Adrenal gland (tissue), 12 donors: ENCODE measurements around the gene USP17L18. TPM values are rescaled to one million over a fixed set of nuclear protein-coding genes. Genes with fewer than 3 reads are reported as not detected.
"Not testable (repeated sequence)": the region's sequence is repeated elsewhere in the genome, so short reads cannot be mapped to it uniquely, and the experiment has no call there.

ENCODE experiments used
- DNase-seq, 7 donors: peaks; one replicate each; pipeline ENCODE4 v3.0.0-alpha.2; 2019 to 2020
- H3K27ac ChIP-seq, 5 donors: fragments of 200-600 bp; sonication (generic) in 4 of 5; 1 replicate in 3 of 5; 2 replicates in 2 of 5; pipeline versions ENCODE4 v1.5.1 to v1.8.0; 2016 to 2020; ENCODE audit warnings: mild to moderate bottlenecking in 1 of 5
- H3K27me3 ChIP-seq: fragments of 200-600 bp; 2 replicates; pipeline ENCODE4 v1.8.0; 2021
- H3K36me3 ChIP-seq, 2 donors: fragments of 200-600 bp; replicated peaks in 1 of 2; 1 replicate in 1 of 2; 2 replicates in 1 of 2; pipeline versions ENCODE4 v1.5.1 to v1.8.0; 2018 to 2022
- H3K4me1 ChIP-seq, 2 donors: fragments of 200-600 bp; replicated peaks in 1 of 2; 1 replicate in 1 of 2; 2 replicates in 1 of 2; pipeline versions ENCODE4 v1.5.1 to v1.8.0; 2018 to 2021
- H3K4me3 ChIP-seq, 4 donors: fragments of 200-600 bp; sonication (generic) in 3 of 4; one replicate each; pipeline ENCODE4 v1.5.1; 2016 to 2018
- H3K9me3 ChIP-seq, 3 donors: fragments of 200-600 bp; sonication (generic) in 1 of 3; replicated peaks in 1 of 3; 1 replicate in 2 of 3; 2 replicates in 1 of 3; pipeline versions ENCODE4 v1.5.1 to v1.8.0; 2016 to 2021
- WGBS, 4 donors: extraction: QIAGEN DNeasy Blood & Tissue Kit in 2 of 4; methylation state at CpG; one replicate each; pipeline versions ENCODE4 v1.1.5 to v1.1.7; 2013 to 2017; 5-methylcytosine and 5-hydroxymethylcytosine counted together
- intact Hi-C, 2 donors: fragments of 100-400 bp; cut with DNase I; formaldehyde crosslinking; loops; one replicate each; pipeline versions ENCODE4 v1.14.1 to v1.15.0; 2022 to 2023
- polyA plus RNA-seq, 3 donors: library from polyadenylated mRNA; stranded (reverse); fragments of 200-250 nt in 2 of 3; fragments of 350-450 nt in 1 of 3; fragmentation: Illumina TruSeq in 1 of 3; extraction: RNeasy Lipid Tissue Mini Kit (QIAGEN cat#74804) in 1 of 3; gene quantifications; one replicate each; pipeline ENCODE4 v1.2.3, GENCODE V29; 2013 to 2014
- total RNA-seq, 9 donors: library from RNA; depleted of rRNA in 4 of 9; stranded (reverse); fragments of >200 nt in 4 of 9; fragments of 120-200 nt in 1 of 9; fragmentation: NEBNext Ultra II Directional in 1 of 9; extraction: Animal tissue kit (Norgen Biotek cat#: 25700) in 1 of 9; gene quantifications; one replicate each; pipeline versions ENCODE4 v1.1.0 to v1.2.4, GENCODE V29; 2013 to 2023
- donor health status: healthy with polysubstance abuse.
- donor health status: Bipolar disorder and iron deficiency.
- donor health status: DM: yes; HTN: yes; CAD: no.
- donor health status: DM: no; HTN: no; CAD: no.
- donor health status: DM: no; HTN: no; CAD: no.
- donor health status: DM: yes; HTN: yes; CAD: no.

Gene USP17L18
- total and polyA plus RNA-seq, 12 donors: not detected

DNA sequence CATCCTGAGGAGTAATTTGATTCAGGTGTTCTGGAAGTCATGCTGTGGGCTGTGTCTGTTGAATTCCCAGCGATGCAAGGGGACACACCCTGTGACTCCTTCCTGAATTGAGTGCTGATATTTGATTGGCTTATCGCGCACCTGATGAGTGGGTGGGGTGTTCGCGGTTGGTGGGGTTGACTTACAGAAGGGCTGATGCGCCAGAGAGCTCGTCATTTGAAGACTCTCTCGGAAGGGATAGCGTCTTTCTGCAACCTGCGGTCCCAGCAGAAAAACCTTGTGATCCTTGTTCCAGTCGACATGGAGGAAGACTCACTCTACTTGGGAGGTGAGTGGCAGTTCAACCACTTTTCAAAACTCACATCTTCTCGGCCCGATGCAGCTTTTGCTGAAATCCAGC, 4.6 kb downstream of the USP17L18 start, which contains the start of gene USP17L19:
Gene USP17L19, plus strand, starts transcription at position 301 of the 400 bp plus-strand sequence. Its CDS starts 0 bp downstream, at position 301.
- DNase-seq, H3K27ac ChIP-seq, H3K4me3 ChIP-seq, H3K27me3 ChIP-seq, H3K36me3 ChIP-seq, intact Hi-C loops, H3K9me3 ChIP-seq, H3K4me1 ChIP-seq: not testable (repeated sequence)
- WGBS, 4 donors: no CpG with 5 or more reads among the region's 13 CpGs

DNA sequence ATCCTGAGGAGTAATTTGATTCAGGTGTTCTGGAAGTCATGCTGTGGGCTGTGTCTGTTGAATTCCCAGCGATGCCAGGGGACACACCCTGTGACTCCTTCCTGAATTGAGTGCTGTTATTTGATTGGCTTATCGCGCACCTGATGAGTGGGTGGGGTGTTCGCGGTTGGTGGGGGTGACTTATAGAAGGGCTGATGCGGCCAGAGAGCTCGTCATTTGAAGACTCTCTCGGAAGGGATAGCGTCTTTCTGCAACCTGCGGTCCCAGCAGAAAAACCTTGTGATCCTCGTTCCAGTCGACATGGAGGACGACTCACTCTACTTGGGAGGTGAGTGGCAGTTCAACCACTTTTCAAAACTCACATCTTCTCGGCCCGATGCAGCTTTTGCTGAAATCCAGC, 9.4 kb downstream of the USP17L18 start, which contains the start of gene USP17L20:
Gene USP17L20, plus strand, starts transcription at position 301 of the 400 bp plus-strand sequence. Its CDS starts 0 bp downstream, at position 301.
- H3K9me3 ChIP-seq, H3K27me3 ChIP-seq, H3K4me1 ChIP-seq, intact Hi-C loops, DNase-seq, H3K36me3 ChIP-seq, H3K27ac ChIP-seq, H3K4me3 ChIP-seq: not testable (repeated sequence)
- no CpG with 5 or more reads among the region's 15 CpGs for WGBS, 4 donors

DNA sequence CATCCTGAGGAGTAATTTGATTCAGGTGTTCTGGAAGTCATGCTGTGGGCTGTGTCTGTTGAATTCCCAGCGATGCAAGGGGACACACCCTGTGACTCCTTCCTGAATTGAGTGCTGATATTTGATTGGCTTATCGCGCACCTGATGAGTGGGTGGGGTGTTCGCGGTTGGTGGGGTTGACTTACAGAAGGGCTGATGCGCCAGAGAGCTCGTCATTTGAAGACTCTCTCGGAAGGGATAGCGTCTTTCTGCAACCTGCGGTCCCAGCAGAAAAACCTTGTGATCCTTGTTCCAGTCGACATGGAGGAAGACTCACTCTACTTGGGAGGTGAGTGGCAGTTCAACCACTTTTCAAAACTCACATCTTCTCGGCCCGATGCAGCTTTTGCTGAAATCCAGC, 14.1 kb downstream of the USP17L18 start, which contains the start of gene USP17L21:
Gene USP17L21, plus strand, starts transcription at position 301 of the 400 bp plus-strand sequence. Its CDS starts 0 bp downstream, at position 301.
- no CpG with 5 or more reads among the region's 13 CpGs for WGBS, 4 donors
- H3K4me3 ChIP-seq, intact Hi-C loops: not testable (repeated sequence)

DNA sequence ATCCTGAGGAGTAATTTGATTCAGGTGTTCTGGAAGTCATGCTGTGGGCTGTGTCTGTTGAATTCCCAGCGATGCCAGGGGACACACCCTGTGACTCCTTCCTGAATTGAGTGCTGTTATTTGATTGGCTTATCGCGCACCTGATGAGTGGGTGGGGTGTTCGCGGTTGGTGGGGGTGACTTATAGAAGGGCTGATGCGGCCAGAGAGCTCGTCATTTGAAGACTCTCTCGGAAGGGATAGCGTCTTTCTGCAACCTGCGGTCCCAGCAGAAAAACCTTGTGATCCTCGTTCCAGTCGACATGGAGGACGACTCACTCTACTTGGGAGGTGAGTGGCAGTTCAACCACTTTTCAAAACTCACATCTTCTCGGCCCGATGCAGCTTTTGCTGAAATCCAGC, 18.9 kb downstream of the USP17L18 start, which contains the start of gene USP17L22:
Gene USP17L22, plus strand, starts transcription at position 301 of the 400 bp plus-strand sequence. Its CDS starts 0 bp downstream, at position 301.
- WGBS, 4 donors: no CpG with 5 or more reads among the region's 15 CpGs
- H3K27ac ChIP-seq, H3K36me3 ChIP-seq, H3K4me1 ChIP-seq, H3K9me3 ChIP-seq, H3K27me3 ChIP-seq, intact Hi-C loops, DNase-seq, H3K4me3 ChIP-seq: not testable (repeated sequence)

More for the DNA sequence above, 14.1 kb downstream of the USP17L18 start, which contains the start of gene USP17L21:
- DNase-seq, H3K9me3 ChIP-seq, H3K4me1 ChIP-seq, H3K36me3 ChIP-seq, H3K27me3 ChIP-seq, H3K27ac ChIP-seq: not testable (repeated sequence)

DNA sequence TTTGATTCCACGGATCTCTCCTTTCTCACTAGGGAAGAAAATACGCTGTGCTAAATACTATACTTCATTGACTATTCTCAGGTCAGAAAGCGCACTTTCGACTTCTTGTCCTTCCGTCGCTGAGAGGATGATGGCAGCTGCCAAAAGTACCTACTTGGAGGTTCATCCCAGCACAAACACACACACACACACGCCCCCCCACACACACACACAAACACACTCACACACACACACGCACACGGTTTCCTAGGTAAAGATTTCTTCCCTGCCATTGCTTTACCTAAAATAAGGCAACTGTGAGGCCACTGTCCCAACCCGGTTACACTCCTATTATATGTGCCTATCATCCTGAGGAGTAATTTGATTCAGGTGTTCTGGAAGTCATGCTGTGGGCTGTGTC, 23.3 kb downstream of the USP17L18 start:
- H3K4me1 ChIP-seq, H3K9me3 ChIP-seq, H3K27ac ChIP-seq, H3K27me3 ChIP-seq, H3K4me3 ChIP-seq, H3K36me3 ChIP-seq, intact Hi-C loops: not testable (repeated sequence)
- peak; percentile 11 to 78 (median 36) for DNase-seq
- whole genome bisulfite sequencing, 4 donors: 80 to 84% (median 82%) methylated on average over 5 to 8 of the region's 10 CpGs

Other genes with a start within 250 kb of the USP17L18 start
- gene FAM90A26, start 78.2 kb upstream of the USP17L18 start, total RNA-seq: not detected
- not detected for gene FAM90A26, start 78.2 kb upstream of the USP17L18 start, polyA plus RNA-seq
- not detected for gene USP17L10, start 38.0 kb upstream of the USP17L18 start, total RNA-seq
- gene USP17L10, start 38.0 kb upstream of the USP17L18 start, polyA plus RNA-seq: not detected
- gene USP17L11, start 33.2 kb upstream of the USP17L18 start, total RNA-seq: not detected
- not detected for gene USP17L11, start 33.2 kb upstream of the USP17L18 start, polyA plus RNA-seq
- not detected for gene USP17L12, start 28.5 kb upstream of the USP17L18 start, total RNA-seq
- gene USP17L12, start 28.5 kb upstream of the USP17L18 start, polyA plus RNA-seq: not detected
- gene USP17L13, start 23.7 kb upstream of the USP17L18 start, total RNA-seq: not detected
- gene USP17L13, start 23.7 kb upstream of the USP17L18 start, polyA plus RNA-seq: not detected
- gene USP17L15, start 14.2 kb upstream of the USP17L18 start, total RNA-seq: not detected
- gene USP17L15, start 14.2 kb upstream of the USP17L18 start, polyA plus RNA-seq: not detected
- not detected for gene USP17L17, start 4.8 kb upstream of the USP17L18 start, total RNA-seq
- not detected for gene USP17L17, start 4.8 kb upstream of the USP17L18 start, polyA plus RNA-seq
- gene USP17L19, start 4.7 kb downstream of the USP17L18 start, total RNA-seq: not detected
- not detected for gene USP17L19, start 4.7 kb downstream of the USP17L18 start, polyA plus RNA-seq
- gene USP17L20, start 9.5 kb downstream of the USP17L18 start, total RNA-seq: not detected
- gene USP17L20, start 9.5 kb downstream of the USP17L18 start, polyA plus RNA-seq: not detected
- gene USP17L21, start 14.2 kb downstream of the USP17L18 start, total RNA-seq: not detected
- gene USP17L21, start 14.2 kb downstream of the USP17L18 start, polyA plus RNA-seq: not detected
- 1 to 10 TPM in 1 of 9 donors, not detected in 8; 4.4 TPM for gene USP17L22, start 19.0 kb downstream of the USP17L18 start, total RNA-seq
- gene USP17L22, start 19.0 kb downstream of the USP17L18 start, polyA plus RNA-seq: not detected
- not detected for gene USP17L24, start 76.5 kb downstream of the USP17L18 start, total RNA-seq
- gene USP17L24, start 76.5 kb downstream of the USP17L18 start, polyA plus RNA-seq: not detected
- gene USP17L25, start 81.3 kb downstream of the USP17L18 start, total RNA-seq: not detected
- gene USP17L25, start 81.3 kb downstream of the USP17L18 start, polyA plus RNA-seq: not detected
- not detected for gene USP17L26, start 86.0 kb downstream of the USP17L18 start, total RNA-seq
- not detected for gene USP17L26, start 86.0 kb downstream of the USP17L18 start, polyA plus RNA-seq
- gene USP17L5, start 90.8 kb downstream of the USP17L18 start, total RNA-seq: not detected
- not detected for gene USP17L5, start 90.8 kb downstream of the USP17L18 start, polyA plus RNA-seq
- not detected for gene USP17L27, start 95.5 kb downstream of the USP17L18 start, total RNA-seq
- gene USP17L27, start 95.5 kb downstream of the USP17L18 start, polyA plus RNA-seq: not detected
- not detected for gene USP17L28, start 100.3 kb downstream of the USP17L18 start, total RNA-seq
- gene USP17L28, start 100.3 kb downstream of the USP17L18 start, polyA plus RNA-seq: not detected
- not detected for gene USP17L29, start 105.0 kb downstream of the USP17L18 start, total RNA-seq
- not detected for gene USP17L29, start 105.0 kb downstream of the USP17L18 start, polyA plus RNA-seq
- gene USP17L30, start 114.5 kb downstream of the USP17L18 start, total RNA-seq: not detected
- gene USP17L30, start 114.5 kb downstream of the USP17L18 start, polyA plus RNA-seq: not detected
- not detected for gene DEFB131A, start 195.8 kb downstream of the USP17L18 start, total RNA-seq
- not detected for gene DEFB131A, start 195.8 kb downstream of the USP17L18 start, polyA plus RNA-seq